ENCODE results near the gene SLC25A14.

The SLC25A14 gene

DNA sequence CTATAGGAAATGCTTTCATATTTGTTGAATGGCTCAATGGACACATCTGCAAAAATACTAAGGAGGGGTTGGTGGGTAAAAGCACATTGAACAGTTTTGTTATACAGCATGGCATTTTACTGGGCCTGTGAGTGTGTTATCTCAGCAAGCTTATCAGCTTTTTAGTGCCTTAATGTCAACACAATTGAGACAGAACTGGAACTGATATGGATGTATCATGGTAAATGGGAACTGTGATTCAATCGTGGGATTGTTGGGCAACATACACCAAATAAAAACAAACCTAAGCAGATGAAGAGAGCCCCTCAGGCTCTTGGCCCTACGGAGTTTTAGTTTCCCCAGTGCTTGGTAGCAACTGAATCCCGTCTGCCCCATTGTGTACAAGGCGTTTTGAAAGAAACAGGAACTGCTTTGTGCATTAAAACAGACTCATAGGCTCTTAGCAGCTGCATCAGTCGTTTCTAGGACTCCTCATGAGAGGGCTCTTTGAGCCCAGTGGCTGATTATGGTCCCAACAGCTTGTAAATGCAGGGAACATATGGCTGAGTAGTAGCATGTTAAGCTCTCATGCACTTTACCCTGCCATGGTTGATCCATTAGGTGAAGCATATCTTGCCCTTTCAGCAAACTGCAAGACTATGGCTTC is 38.4 kb downstream of the SLC25A14 start:
- DNase-seq (ENCODE audit: low read depth): no peak

GRCh38 chrX:130385520-130385919 is 45.8 kb downstream of the SLC25A14 start, which contains the start of gene GPR119:
GPR119 (minus strand) TSS chrX:130385674; CDS start chrX:130385447, 227 bp downstream.
- no peak for DNase-seq (ENCODE audit: low read depth)

DNA sequence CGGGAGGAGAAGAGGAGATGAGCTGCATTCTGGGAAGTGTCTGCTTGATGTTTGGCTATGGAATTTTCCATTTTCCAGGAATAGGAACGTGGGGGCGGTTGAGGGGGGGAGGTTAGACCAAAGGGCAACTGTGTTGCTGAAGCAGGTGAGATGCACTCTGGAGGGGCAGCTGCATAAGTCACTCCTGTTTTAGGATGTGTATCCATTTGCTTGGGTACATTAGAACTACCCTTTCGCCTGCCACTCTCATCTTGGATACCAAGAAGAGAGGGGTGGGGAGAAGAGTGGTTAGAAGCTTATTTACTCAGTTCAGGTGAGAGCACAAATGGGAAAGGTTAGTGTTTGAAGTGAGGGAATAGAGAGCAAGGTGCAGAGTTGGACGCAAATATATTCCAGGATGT is 46.7 kb downstream of the SLC25A14 start:
- DNase-seq (ENCODE audit: low read depth): no peak

DNA sequence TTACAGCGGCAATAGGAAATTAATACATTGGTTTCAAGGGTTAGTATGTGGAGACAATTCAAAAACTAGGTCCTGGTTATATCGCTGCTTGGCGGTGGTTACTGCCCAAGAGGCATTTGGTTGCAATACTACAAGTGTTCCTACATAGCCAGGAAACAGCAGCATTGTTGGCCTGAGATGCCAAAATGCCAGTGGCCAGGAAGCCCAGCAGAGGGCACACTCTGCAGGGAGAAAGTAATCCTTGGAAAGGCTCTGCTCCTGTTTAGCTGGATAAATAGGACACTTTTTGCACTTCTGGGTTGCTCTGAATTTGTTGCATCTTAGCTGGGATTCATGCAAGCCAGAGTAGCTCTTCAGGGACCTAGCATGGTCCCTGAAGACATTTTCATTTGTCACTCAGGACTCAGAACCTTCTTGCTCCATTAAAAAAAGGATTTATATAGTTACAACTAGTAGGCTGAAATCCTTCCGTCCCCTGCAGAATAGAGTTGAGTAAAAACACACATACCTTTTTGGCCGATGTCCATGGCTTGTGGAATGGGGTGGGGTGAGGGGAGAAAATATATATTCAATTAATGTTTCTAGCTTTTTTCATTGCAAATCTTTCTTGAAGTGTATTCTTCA is 53.8 kb downstream of the SLC25A14 start:
- DNase-seq (ENCODE audit: low read depth): no peak

- no peak for DNase-seq (ENCODE audit: low read depth)
Observed at GRCh38 chrX:130395341-130395740, 55.6 kb downstream of the SLC25A14 start.

- DNase-seq (ENCODE audit: low read depth): peak; percentile 54
Observed at GRCh38 chrX:130401415-130402207, 61.9 kb downstream of the SLC25A14 start, which contains the start of gene RBMX2. RBMX2 (plus strand) TSS chrX:130401987; CDS start chrX:130402033, 46 bp downstream.

DNA sequence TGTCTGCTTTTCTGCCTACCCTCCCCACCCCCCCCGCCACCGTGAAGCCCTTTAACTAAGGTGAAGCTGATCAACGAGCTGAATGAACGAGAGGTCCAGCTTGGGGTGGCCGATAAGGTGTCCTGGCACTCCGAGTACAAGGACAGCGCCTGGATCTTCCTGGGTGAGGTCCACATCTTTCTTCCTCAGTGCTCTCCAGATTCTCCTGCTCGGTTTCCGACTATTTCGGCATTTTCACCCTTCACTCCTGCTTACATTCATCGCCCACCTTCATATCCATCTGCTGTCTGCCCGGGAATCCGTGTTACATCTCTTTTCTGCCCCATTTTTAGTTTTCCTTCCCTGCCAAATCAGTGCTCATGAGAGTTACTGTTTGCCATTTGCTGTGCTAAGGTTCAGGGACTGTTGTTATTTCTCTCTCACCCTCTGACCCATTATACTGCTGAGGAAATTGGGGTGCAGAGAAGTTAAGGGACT is 62.5 kb downstream of the SLC25A14 start:
- DNase-seq (ENCODE audit: low read depth): no peak

DNA sequence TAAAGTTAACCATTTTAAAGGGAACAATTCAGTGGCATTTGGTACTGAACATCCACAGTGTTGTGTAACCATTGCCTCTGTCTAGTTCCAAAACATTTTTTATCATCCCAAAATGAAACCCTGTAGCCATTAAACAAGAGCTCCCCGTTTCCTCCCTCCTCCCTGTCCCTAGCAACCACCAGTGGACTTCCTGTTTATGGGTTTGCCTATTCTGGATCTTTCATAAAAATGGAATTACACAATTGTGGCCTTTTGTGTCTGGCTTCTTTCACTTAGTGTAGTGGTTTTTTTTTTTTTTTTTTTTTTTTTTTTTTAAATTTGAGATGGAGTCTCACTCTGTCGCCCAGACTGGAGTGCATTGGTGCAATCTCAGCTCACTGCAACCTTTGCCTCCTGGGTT is 73.7 kb downstream of the SLC25A14 start:
- no peak for DNase-seq (ENCODE audit: low read depth)

GRCh38 chrX:130414800-130415199 is 75.1 kb downstream of the SLC25A14 start:
- no peak for DNase-seq (ENCODE audit: low read depth)

DNA sequence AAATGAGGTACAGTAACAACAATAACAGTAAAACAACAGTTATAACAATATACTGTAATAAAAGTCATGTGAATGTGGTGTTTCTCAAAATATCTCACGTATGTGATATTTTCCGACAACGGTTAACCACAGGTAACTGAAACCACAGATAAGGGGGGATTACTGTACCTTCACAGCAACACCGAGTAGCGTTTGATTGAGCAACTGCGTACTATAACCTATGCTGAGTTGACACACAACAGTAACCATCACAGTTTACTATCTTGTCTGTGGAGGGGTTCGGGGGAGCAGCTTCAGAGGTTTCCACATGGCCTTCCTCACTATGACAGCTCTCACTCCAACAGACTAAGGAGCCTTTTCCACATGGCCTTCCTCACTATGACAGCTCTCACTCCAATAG is 75.5 kb downstream of the SLC25A14 start:
- DNase-seq (ENCODE audit: low read depth): no peak

- DNase-seq (ENCODE audit: low read depth): no peak
Observed at GRCh38 chrX:130416785-130417184, 77.1 kb downstream of the SLC25A14 start.

GRCh38 chrX:130418066-130418465 is 78.3 kb downstream of the SLC25A14 start:
- DNase-seq (ENCODE audit: low read depth): no peak

DNA sequence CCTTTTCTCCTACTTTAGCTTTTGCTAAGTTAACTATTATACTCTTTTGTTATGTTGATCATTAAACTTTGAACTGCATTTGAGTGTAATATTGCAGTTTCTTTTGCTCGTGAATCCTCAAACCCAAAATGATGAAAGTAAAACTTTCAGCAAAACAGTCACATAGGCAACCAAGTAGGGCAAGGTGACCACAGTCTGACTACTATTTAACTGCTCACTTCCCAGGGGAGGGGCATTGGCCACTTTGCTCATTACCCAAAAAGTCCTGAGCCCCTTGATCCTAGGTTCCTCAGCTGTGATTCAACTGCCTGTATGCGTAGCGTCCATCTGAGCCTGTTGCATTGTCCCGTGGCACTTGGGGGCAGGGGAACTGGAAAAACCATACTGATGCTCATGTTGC is 79.0 kb downstream of the SLC25A14 start:
- no peak for DNase-seq (ENCODE audit: low read depth)

- no peak for DNase-seq (ENCODE audit: low read depth)
Observed at GRCh38 chrX:130419263-130419662, 79.5 kb downstream of the SLC25A14 start.
